Measurements from ENCODE around the gene PLPP4. TPM values are rescaled to one million over a fixed set of nuclear protein-coding genes. Genes with fewer than 3 reads are reported as not detected.

The PLPP4 gene
- total RNA-seq, 2 experiments from 2014 or later: not detected

DNA sequence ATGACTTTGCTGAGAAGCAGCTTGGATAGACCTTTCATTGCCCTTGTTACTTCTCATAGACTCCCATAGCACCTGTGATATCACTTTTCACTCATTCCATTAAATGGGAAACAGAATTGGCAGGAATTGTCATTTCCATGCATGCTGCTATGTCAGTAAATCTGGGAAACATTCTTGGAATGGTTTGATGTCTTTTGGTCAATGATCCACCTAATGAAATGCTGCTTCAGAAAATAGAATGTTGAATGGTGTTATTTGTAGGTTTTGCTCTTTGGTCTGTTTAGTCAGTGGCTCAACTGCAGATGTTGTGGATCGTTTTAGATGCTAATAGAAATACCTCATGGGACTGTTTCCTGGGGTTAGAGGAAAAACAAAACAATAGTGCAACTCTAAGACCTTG lies 127.8 kb downstream of the PLPP4 start:
- Mint-ChIP-seq H3K36me3 (ENCODE audit: low read depth) (no peaks in the 10 kb centered on the region), H3K9me3 (ENCODE audit: low read depth) (no peaks in the 10 kb centered on the region), H3K4me3 (no peak overlapping the region), H3K27me3 (no peaks in the 10 kb centered on the region), H3K27ac (no peak overlapping the region), H3K4me1 (no peaks in the 10 kb centered on the region)
- CTCF ChIA-PET: no interaction called here
- intact Hi-C loops (cut with DNase I, micrococcal nuclease): no loop called here
- ATAC-seq (no peak), DNase-seq (no peak)
- POLR2A ChIA-PET: no interaction called here

DNA sequence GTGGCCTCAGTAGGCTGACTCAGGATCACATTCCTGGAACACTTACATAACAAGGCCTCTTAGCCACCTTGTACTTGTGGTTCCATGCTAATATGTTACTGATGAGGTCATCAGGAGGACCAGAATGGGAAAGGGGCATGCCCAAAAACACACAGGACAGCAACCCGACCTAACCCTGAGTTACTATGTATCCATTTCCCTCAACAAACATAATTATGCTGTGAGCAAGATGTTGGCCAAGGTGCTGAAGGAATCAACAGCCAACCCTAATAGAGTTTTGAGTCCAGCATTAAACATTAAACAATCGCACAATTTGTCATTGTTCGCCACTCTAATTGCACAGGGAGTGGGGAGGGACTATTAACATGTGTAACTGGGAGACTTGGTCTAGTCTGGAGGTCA lies 129.4 kb downstream of the PLPP4 start:
- POLR2A ChIA-PET: no interaction called here
- no peak for DNase-seq

DNA sequence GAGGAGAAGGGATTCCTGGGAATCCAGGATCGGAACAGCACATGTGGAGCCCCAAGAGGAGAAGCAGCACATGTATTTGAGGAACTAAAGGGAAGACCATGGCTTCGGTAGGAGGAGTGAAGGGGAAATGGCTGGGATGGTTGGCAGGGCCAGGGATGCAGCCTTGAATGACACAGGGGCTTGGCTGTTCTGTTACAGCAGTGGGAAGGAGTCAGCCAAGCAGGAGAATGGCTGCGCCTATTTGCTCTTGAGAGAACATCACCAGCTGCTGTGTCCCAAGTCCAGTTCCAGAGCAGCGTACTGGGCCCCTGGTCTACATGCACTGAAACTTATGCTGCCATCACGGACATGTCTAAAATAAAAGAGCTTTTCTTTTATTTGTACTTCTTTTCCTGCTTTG lies 130.0 kb downstream of the PLPP4 start:
- POLR2A ChIA-PET: no interaction called here
- no peaks in the 10 kb centered on the region for H3K36me3 Mint-ChIP-seq (ENCODE audit: low read depth)
- peaks cover 2% of the 10 kb centered on the region for H3K27me3 Mint-ChIP-seq
- CTCF ChIA-PET: no interaction called here
- intact Hi-C loops (cut with DNase I, micrococcal nuclease): no loop called here
- H3K9me3 Mint-ChIP-seq (ENCODE audit: low read depth): no peaks in the 10 kb centered on the region
- no peaks in the 10 kb centered on the region for H3K4me1 Mint-ChIP-seq
- H3K27ac Mint-ChIP-seq: no peak overlapping the region
- DNase-seq (no peak), ATAC-seq (no peak)
- no peak overlapping the region for H3K4me3 Mint-ChIP-seq

More for the DNA sequence above, 129.4 kb downstream of the PLPP4 start:
- Mint-ChIP-seq H3K4me1 (no peaks in the 10 kb centered on the region), H3K4me3 (no peak overlapping the region), H3K27ac (no peak overlapping the region), H3K27me3 (no peaks in the 10 kb centered on the region), H3K9me3 (ENCODE audit: low read depth) (no peaks in the 10 kb centered on the region), H3K36me3 (ENCODE audit: low read depth) (no peaks in the 10 kb centered on the region)
- CTCF ChIA-PET: no interaction called here
- no peak for ATAC-seq
- intact Hi-C loops (cut with DNase I, micrococcal nuclease): no loop called here

GRCh38 chr10:120588311-120588710 lies 131.3 kb downstream of the PLPP4 start:
- Mint-ChIP-seq H3K4me1 (no peaks in the 10 kb centered on the region), H3K36me3 (ENCODE audit: low read depth) (no peaks in the 10 kb centered on the region), H3K27ac (no peak overlapping the region), H3K9me3 (ENCODE audit: low read depth) (no peaks in the 10 kb centered on the region), H3K27me3 (peaks cover 3% of the 10 kb centered on the region), H3K4me3 (no peak overlapping the region)
- ChIA-PET POLR2A (no interaction called here), CTCF (no interaction called here)
- ATAC-seq: no peak
- no peak for DNase-seq
- intact Hi-C loops (cut with DNase I, micrococcal nuclease): no loop called here

- Mint-ChIP-seq H3K4me3 (no peak overlapping the region), H3K9me3 (ENCODE audit: low read depth) (no peaks in the 10 kb centered on the region), H3K4me1 (no peaks in the 10 kb centered on the region), H3K27me3 (peaks cover 3% of the 10 kb centered on the region), H3K36me3 (ENCODE audit: low read depth) (no peaks in the 10 kb centered on the region), H3K27ac (no peak overlapping the region)
- no peak for ATAC-seq
- POLR2A ChIA-PET: no interaction called here
- CTCF ChIA-PET: interaction anchor here (0.8 kb wide), 1 partner anchor 54 kb away, joined by 3 read pairs; no protein-coding TSS in a partner anchor
- intact Hi-C loops (cut with DNase I, micrococcal nuclease): no loop called here
- DNase-seq: no peak
Measured at GRCh38 chr10:120593693-120594092, 136.7 kb downstream of the PLPP4 start.

DNA sequence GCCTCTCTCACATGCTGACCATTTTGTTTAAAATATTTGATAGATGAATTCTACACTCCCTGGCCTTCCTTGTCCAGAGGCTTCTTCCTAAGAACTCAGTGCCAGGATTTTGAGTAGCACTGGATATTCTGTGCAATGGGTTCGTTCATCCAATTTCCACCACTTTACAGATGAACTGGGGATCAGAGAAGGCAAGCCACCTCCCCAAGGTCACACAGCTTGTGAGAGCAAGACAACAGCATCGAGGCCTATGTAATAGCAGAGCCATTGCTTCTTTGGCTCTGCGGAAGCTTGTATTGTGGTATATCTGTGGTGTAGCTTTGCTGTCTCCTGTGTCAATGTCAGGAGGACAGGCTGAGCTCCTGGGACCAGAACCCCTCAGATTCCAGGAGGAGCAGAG lies 140.9 kb downstream of the PLPP4 start:
- no peak for DNase-seq
- intact Hi-C loops (cut with DNase I, micrococcal nuclease): no loop called here
- no peaks in the 10 kb centered on the region for H3K4me1 Mint-ChIP-seq
- H3K27me3 Mint-ChIP-seq: peaks cover 1% of the 10 kb centered on the region
- no peak for ATAC-seq
- POLR2A ChIA-PET: no interaction called here
- no peak overlapping the region for H3K27ac Mint-ChIP-seq
- H3K9me3 Mint-ChIP-seq (ENCODE audit: low read depth): no peaks in the 10 kb centered on the region
- no peak overlapping the region for H3K4me3 Mint-ChIP-seq
- no peaks in the 10 kb centered on the region for H3K36me3 Mint-ChIP-seq (ENCODE audit: low read depth)
- CTCF ChIA-PET: no interaction called here

- Mint-ChIP-seq H3K27me3 (peaks cover 1% of the 10 kb centered on the region), H3K27ac (no peak overlapping the region), H3K4me3 (no peak overlapping the region), H3K36me3 (ENCODE audit: low read depth) (no peaks in the 10 kb centered on the region), H3K9me3 (ENCODE audit: low read depth) (no peaks in the 10 kb centered on the region), H3K4me1 (no peaks in the 10 kb centered on the region)
- ATAC-seq (no peak), DNase-seq (no peak)
- intact Hi-C loops (cut with DNase I, micrococcal nuclease): no loop called here
- ChIA-PET CTCF (no interaction called here), POLR2A (no interaction called here)
Measured at GRCh38 chr10:120598386-120598785, 141.4 kb downstream of the PLPP4 start.

DNA sequence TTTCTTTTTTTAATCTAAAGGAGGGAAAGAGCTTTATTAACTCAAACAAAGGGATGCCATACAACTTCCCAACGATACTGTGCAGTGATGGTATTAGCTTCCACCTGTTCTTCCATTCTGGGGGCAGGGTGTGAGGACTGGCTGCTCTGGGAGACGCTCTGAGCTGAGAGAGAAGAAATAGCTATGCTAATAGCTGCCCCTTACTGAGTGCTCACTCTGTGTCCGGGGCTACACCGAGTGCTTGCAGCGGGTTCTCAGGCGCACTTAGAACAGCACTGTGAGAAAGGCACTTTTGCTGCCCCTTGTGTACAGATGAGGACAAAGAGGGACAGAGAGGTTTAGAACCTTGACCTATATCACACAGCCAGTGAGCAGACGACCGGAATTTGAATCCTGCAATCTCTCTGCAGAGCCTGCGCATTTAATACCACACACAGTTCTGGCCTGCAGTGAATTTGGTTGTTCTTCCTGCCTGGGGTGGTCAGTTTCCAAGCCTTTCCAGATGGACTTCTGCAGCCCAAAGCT lies 142.2 kb downstream of the PLPP4 start:
- Mint-ChIP-seq H3K4me1 (no peaks in the 10 kb centered on the region), H3K27me3 (peaks cover 1% of the 10 kb centered on the region)
- CTCF ChIA-PET: no interaction called here

DNA sequence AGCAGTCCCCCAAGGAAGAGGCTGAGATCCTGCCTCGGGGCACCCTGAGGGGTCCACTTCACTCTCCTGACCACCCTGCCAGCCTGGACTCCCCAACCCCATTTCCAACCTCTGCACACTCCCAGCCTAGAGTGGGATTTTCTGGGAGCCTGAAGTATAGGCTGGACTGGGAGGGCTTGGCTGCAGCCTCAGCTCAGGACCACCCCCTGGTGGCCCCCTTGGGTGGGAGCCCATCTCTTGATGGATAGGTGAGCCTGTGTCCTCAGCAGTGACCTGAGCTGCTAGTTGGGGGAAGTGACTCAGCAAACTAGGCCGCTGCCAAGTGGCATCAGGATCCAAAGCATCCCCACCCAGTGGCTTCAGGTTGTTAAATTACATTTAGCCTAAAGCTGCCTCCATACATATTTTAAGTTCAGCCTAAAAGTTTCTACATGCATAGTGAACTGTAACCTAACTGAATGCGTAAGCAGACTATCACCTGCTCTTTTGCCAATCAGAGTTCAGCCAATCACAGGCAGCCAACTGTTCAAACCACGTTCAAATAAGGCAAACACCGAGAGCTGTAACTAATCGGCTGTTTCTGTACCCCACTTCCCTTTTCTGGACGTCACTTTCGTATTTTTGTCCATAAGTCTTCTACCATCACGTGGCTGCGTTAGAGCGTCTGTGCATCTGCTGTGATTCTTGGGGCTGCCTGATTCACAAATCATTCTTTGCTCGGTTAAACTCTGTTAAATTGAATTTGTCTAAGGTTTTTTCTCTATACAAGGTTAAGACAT lies 144.0 kb downstream of the PLPP4 start:
- CTCF ChIA-PET: no interaction called here
- DNase-seq (peak; percentile 17), ATAC-seq (no peak)
- Mint-ChIP-seq H3K4me3 (no peak overlapping the region), H3K4me1 (no peaks in the 10 kb centered on the region), H3K27me3 (peaks cover 1% of the 10 kb centered on the region), H3K27ac (no peak overlapping the region), H3K9me3 (ENCODE audit: low read depth) (no peaks in the 10 kb centered on the region), H3K36me3 (ENCODE audit: low read depth) (no peaks in the 10 kb centered on the region)
- intact Hi-C loops (cut with DNase I, micrococcal nuclease): no loop called here
- POLR2A ChIA-PET: no interaction called here

More for the DNA sequence above, 142.2 kb downstream of the PLPP4 start:
- Mint-ChIP-seq H3K9me3 (ENCODE audit: low read depth) (no peaks in the 10 kb centered on the region), H3K4me3 (no peak overlapping the region), H3K27ac (no peak overlapping the region), H3K36me3 (ENCODE audit: low read depth) (no peaks in the 10 kb centered on the region)
- DNase-seq: no peak
- intact Hi-C loops (cut with DNase I, micrococcal nuclease): no loop called here
- POLR2A ChIA-PET: no interaction called here
- no peak for ATAC-seq

DNA sequence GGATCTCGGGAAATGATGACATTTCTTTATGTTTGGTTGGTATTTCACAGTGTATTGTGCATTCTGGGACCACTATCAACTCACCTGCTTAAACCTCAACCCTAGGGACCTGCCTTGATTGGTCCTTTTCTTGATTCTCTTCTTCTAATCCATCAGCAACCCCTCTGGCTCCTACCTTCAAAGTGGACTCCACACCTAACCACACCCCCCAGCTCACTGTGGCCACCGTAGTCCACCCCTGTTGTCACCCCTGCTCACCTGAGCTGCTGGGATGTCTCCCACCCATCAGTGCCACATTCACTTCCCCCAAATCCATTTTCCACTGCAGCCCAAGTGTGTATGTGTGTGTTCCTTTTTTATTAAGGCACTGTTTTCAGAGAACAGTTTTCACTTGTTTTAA lies 145.0 kb downstream of the PLPP4 start:
- no peak overlapping the region for H3K27ac Mint-ChIP-seq
- intact Hi-C loops (cut with DNase I, micrococcal nuclease): no loop called here
- H3K27me3 Mint-ChIP-seq: peaks cover 1% of the 10 kb centered on the region
- no peaks in the 10 kb centered on the region for H3K36me3 Mint-ChIP-seq (ENCODE audit: low read depth)
- ATAC-seq (no peak), DNase-seq (no peak)
- no peak overlapping the region for H3K4me3 Mint-ChIP-seq
- no peaks in the 10 kb centered on the region for H3K4me1 Mint-ChIP-seq
- no peaks in the 10 kb centered on the region for H3K9me3 Mint-ChIP-seq (ENCODE audit: low read depth)
- ChIA-PET CTCF (no interaction called here), POLR2A (no interaction called here)

DNA sequence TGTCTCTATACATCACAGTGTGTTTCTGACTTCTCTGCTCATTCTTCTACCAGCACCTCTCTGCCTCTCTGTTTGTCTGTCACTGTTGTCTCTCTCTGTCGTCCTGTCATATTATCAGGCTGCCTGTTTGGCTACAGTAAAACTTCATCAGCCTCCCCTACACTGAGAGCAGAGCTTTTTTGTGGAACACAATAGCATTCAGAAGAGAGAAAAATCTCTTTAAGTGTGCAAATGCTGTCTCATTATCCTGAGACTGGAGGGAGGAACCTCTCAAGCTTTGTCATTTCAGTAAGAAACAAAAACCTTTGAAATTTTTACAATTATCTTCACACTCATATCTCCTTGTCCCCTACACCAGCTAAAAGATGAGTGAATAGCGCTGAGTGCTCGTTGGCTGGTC lies 148.4 kb downstream of the PLPP4 start:
- Mint-ChIP-seq H3K4me3 (no peak overlapping the region), H3K36me3 (ENCODE audit: low read depth) (no peaks in the 10 kb centered on the region), H3K9me3 (ENCODE audit: low read depth) (no peaks in the 10 kb centered on the region), H3K4me1 (peaks cover 2% of the 10 kb centered on the region), H3K27ac (no peak overlapping the region), H3K27me3 (no peaks in the 10 kb centered on the region)
- CTCF ChIA-PET: no interaction called here
- ATAC-seq (no peak), DNase-seq (no peak)
- intact Hi-C loops (cut with DNase I, micrococcal nuclease): no loop called here
- POLR2A ChIA-PET: no interaction called here

- intact Hi-C loops (cut with DNase I, micrococcal nuclease): no loop called here
- Mint-ChIP-seq H3K36me3 (ENCODE audit: low read depth) (no peaks in the 10 kb centered on the region), H3K27ac (no peak overlapping the region), H3K9me3 (ENCODE audit: low read depth) (no peaks in the 10 kb centered on the region), H3K4me1 (peaks cover 2% of the 10 kb centered on the region), H3K4me3 (no peak overlapping the region), H3K27me3 (no peaks in the 10 kb centered on the region)
- DNase-seq: no peak
- ChIA-PET CTCF (no interaction called here), POLR2A (no interaction called here)
- ATAC-seq: peak; percentile 47
Measured at GRCh38 chr10:120606051-120606764, 149.2 kb downstream of the PLPP4 start.
